Tibial nerve (tissue), 4 donors: Measurements from ENCODE around the gene PIN1.
A peak's percentile ranks its signal among the peaks of the same experiment; 100 is the strongest.

ENCODE experiments used
- CTCF ChIP-seq, 5 experiments: fragments of 200-600 bp in 3 of 5; fragments of 450-650 bp in 2 of 5; sonication (generic) in 3 of 5; IDR thresholded peaks; one replicate each; pipeline ENCODE4 v1.5.1; 2016 to 2019; ENCODE audit warnings: antibody characterized with exemption in 5 of 5, mild to moderate bottlenecking in 3 of 5, moderate library complexity in 2 of 5
- EP300 ChIP-seq, 2 donors: sonication (generic); formaldehyde crosslinking; IDR thresholded peaks; one replicate each; pipeline ENCODE4 v1.6.1; 2017; ENCODE audit warnings: antibody characterized with exemption in 2 of 2, mild to moderate bottlenecking in 1 of 2
- POLR2A ChIP-seq, 2 donors: fragments of 450-650 bp; IDR thresholded peaks; one replicate each; pipeline ENCODE4 v1.6.1; 2017; ENCODE audit warnings: antibody characterized with exemption in 2 of 2, mild to moderate bottlenecking in 2 of 2, moderate library complexity in 2 of 2

DNA sequence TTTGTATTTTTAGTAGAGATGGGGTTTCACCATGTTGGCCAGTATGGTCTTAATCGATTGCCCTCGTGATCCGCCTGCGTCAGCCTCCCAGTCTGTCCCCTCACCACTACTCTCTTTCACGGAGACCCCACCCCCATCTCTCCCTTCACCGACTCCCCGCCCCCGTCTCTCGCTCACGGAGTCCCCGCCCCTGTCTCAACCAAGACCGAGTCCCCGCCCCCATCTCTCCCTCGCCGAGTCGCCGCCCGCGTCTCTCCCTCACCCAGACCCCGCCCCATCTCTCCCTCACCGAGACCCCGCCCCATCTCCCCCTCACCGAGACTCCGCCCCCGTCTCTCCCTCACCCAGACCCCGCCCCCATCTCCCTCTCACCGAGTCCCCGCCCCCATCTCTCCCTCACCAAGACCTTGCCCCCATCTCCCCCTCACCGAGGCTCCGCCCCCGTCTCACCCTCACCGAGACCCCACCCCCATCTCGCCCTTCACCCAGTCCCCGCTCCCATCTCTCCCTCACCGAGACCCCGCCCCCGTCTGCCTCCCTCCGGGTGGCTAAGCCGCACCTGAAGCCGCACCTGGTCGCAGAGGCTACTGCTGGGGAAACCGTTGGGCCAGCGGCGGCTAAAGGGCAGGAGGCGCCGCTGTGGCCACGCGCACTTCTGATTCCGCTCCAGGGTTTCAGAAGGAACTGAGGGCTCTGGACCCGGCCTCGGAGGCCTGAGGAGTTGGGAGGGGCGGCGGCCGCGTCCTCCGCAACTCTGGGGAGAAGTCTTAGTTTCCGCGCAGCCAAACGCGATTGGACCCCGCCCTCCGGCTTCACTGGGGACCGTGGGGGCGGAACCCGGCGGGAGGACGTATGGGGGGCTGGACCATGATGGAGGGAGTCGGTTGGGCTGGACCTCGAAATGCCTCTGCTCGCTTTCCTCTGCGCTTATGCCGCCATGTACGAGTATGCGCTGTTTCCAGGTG lies 49.5 kb upstream of the PIN1 start:
- TF ChIP-seq POLR2A (IDR thresholded peaks at IDR 0.05) (peak; percentile 75 to 88), CTCF (IDR thresholded peaks at IDR 0.05) (peak in 2 of 5 experiments; percentile 11 to 35), EP300 (IDR thresholded peaks at IDR 0.05) (peak; percentile 34 to 94)
